ENCODE data around the gene LRMDA. TPM values are rescaled to one million over a fixed set of nuclear protein-coding genes. Genes with fewer than 3 reads are reported as not detected.

LRMDA gene
- total and polyA plus RNA-seq, 2 of the 4 experiments (the other 2 are of a cell fraction): 0.07 TPM; not detected in 1

DNA sequence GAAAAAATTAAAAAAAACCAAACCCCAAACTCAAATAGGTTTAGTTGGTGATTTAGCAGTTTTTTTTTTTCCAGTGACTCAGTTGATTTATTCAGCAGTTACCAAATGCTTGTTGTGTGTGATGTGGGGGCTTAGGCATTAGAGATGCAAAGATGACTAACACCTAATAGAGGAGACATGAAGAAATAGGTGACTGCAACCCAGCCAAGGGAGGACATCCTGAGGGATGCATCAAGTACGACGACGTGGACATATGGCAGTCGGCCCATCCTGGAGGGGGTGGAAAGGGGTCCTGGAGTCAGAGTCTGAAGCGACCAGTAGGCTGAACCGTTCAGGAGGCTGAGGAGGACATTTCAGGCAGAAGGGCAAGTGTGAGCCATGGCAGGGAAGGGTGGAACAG lies 35.5 kb downstream of the LRMDA start:
- TF ChIP-seq RFX5 (IDR thresholded peaks at IDR 0.05; ENCODE audit: low read depth, low read length): no peak
- no peak for TF ChIP-seq MAZ (IDR thresholded peaks at IDR 0.05; ENCODE audit: borderline replicate concordance, low read depth, low read length)
- no peak for TF ChIP-seq CHD1 (IDR thresholded peaks at IDR 0.05; ENCODE audit: low read depth, low read length)
- TF ChIP-seq RAD21 (IDR thresholded peaks at IDR 0.05; ENCODE audit: low read length): no peak
- TF ChIP-seq, protein P1, sequence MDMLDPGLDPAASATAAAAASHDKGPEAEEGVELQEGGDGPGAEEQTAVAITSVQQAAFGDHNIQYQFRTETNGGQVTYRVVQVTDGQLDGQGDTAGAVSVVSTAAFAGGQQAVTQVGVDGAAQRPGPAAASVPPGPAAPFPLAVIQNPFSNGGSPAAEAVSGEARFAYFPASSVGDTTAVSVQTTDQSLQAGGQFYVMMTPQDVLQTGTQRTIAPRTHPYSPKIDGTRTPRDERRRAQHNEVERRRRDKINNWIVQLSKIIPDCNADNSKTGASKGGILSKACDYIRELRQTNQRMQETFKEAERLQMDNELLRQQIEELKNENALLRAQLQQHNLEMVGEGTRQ (IDR thresholded peaks at IDR 0.05; ENCODE audit: low read depth, low read length): no peak
- TF ChIP-seq SMC3 (IDR thresholded peaks at IDR 0.05; ENCODE audit: low read depth, low read length): no peak
- TF ChIP-seq, protein P2, sequence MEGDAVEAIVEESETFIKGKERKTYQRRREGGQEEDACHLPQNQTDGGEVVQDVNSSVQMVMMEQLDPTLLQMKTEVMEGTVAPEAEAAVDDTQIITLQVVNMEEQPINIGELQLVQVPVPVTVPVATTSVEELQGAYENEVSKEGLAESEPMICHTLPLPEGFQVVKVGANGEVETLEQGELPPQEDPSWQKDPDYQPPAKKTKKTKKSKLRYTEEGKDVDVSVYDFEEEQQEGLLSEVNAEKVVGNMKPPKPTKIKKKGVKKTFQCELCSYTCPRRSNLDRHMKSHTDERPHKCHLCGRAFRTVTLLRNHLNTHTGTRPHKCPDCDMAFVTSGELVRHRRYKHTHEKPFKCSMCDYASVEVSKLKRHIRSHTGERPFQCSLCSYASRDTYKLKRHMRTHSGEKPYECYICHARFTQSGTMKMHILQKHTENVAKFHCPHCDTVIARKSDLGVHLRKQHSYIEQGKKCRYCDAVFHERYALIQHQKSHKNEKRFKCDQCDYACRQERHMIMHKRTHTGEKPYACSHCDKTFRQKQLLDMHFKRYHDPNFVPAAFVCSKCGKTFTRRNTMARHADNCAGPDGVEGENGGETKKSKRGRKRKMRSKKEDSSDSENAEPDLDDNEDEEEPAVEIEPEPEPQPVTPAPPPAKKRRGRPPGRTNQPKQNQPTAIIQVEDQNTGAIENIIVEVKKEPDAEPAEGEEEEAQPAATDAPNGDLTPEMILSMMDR (conservative IDR thresholded peaks at IDR 0.05; ENCODE audit: low read depth, low read length): no peak
- TF ChIP-seq CEBPB (IDR thresholded peaks at IDR 0.05; ENCODE audit: low read depth, low read length): no peak
- TF ChIP-seq NFE2L2 (IDR thresholded peaks at IDR 0.05; ENCODE audit: low read depth, low read length): no peak
- no peak for TF ChIP-seq BHLHE40 (IDR thresholded peaks at IDR 0.05; ENCODE audit: low read depth, low read length)
- no peak for TF ChIP-seq FOS (IDR thresholded peaks at IDR 0.05; ENCODE audit: low read depth, low read length)
- TF ChIP-seq MAFK (IDR thresholded peaks at IDR 0.05; ENCODE audit: low read depth, low read length): no peak
- TF ChIP-seq POLR2A (IDR thresholded peaks at IDR 0.05; ENCODE audit: low read depth, low read length): no peak
- H3K27me3 ChIP-seq (ENCODE audit: control insufficient read depth, insufficient read depth, low read length): peaks cover 2% of the 10 kb centered on the region; the same call in 1 of the 2 replicates
- no peak overlapping the region for H3K4me2 ChIP-seq (ENCODE audit: low read depth, low read length)
- H3K23ac ChIP-seq (ENCODE audit: low read depth, low read length): no peak overlapping the region
- H4K8ac ChIP-seq (ENCODE audit: low read depth in 2 of 2, low read length in 2 of 2): no peak overlapping the region
- WGBS, 2 experiments (ENCODE audit: extremely low coverage in 2 of 2, insufficient read length in 1 of 2): 67% methylated on average over 1 of the region's 6 CpGs; no CpG with 5 or more reads in 1 of the 2 experiments
- no peaks in the 10 kb centered on the region for H3K79me1 ChIP-seq (ENCODE audit: low read depth in 1 of 2, low read length in 2 of 2)
- intact Hi-C loops (cut with micrococcal nuclease): no loop called here
- no peak overlapping the region for H2BK20ac ChIP-seq (ENCODE audit: low read depth, low read length)
- H4K20me1 ChIP-seq (ENCODE audit: insufficient read depth, low read length): no peaks in the 10 kb centered on the region
- H2AK5ac ChIP-seq (ENCODE audit: low read depth, low read length): no peak overlapping the region
- H4K5ac ChIP-seq (ENCODE audit: low read depth, low read length): no peak overlapping the region
- no peak overlapping the region for H2BK5ac ChIP-seq (ENCODE audit: low read depth, low read length, poor library complexity, severe bottlenecking)
- H3K4me1 ChIP-seq (ENCODE audit: control insufficient read depth, insufficient read depth, low read length): peaks cover 10% of the 10 kb centered on the region; the same call in 1 of the 2 replicates
- no peak overlapping the region for H2AK9ac ChIP-seq (replicated peaks; ENCODE audit: low read depth, low read length, poor library complexity)
- H2BK120ac ChIP-seq (ENCODE audit: low read depth, low read length): no peak overlapping the region
- no peaks in the 10 kb centered on the region for H3K9me3 ChIP-seq (ENCODE audit: control insufficient read depth, insufficient read depth, low read length)
- H3K9me1 ChIP-seq (ENCODE audit: insufficient read depth, low read length): 0 out of 2 replicates have a peak, but pooled peaks cover 7% of the 10 kb centered on the region
- CTCF ChIA-PET: no interaction called here
- H2AFZ ChIP-seq (replicated peaks; ENCODE audit: low read length, poor library complexity): no peak overlapping the region
- BruUV-seq (replicated peaks): no TSS peak
- in situ Hi-C loops (cut with MboI; ENCODE audit: low sequenced_read_pairs): no loop called here
- no peak overlapping the region for H3K9ac ChIP-seq (ENCODE audit: low read depth, low read length)
- POLR2A ChIA-PET (ENCODE audit: unreplicated experiment): no interaction called here
- H3K4ac ChIP-seq (ENCODE audit: low read depth, low read length): no peak overlapping the region
- no peak for ATAC-seq (ENCODE audit: low read depth)
- no peak overlapping the region for H4K91ac ChIP-seq (ENCODE audit: insufficient read depth, low read depth, low read length)
- no peaks in the 10 kb centered on the region for H3K36me3 ChIP-seq (ENCODE audit: control insufficient read depth, insufficient read depth, low read length)
- H3K14ac ChIP-seq (replicated peaks; ENCODE audit: low read depth, low read length): no peak overlapping the region
- no peak overlapping the region for H3K56ac ChIP-seq (ENCODE audit: extremely low read depth, insufficient read depth, low read length)
- H3K18ac ChIP-seq (ENCODE audit: low read depth, low read length): no peak overlapping the region
- no peak for DNase-seq
- H3K4me3 ChIP-seq (ENCODE audit: insufficient read depth, low read depth, low read length): no peak overlapping the region
- H2BK15ac ChIP-seq (ENCODE audit: low read depth, low read length): no peak overlapping the region
- H3K27ac ChIP-seq (ENCODE audit: insufficient read depth, low read length): no peak overlapping the region
- dilution Hi-C loops (cut with HindIII; ENCODE audit: low sequenced_read_pairs, unreplicated experiment): no loop called here

Measured in IMR-90 (cell line).